Measurements from ENCODE around the gene KIAA1671.

KIAA1671 gene

DNA sequence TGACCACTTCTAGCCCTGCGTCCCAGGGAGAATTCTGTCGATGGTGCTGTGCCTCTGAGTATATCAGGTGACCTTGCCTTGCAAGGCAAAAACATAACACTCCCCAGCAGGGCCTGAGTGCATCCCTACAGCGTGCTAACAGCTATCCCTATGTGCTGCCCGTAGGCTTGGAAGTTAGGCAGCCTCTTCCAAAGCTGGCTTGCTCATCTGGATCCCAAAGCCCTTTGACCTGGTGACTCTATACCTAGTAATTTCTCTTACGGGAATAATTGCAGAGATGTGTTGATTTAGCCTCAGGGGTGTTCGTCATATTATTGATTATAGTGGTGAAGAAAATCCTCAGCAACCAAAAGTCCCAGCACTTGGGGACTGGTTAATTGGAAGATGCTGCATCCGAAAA, 214.6 kb downstream of the KIAA1671 start:
- DNase-seq (ENCODE audit: insufficient read length, low spot score) (no peak), FAIRE-seq (no peak)
- TF ChIP-seq POLR2AphosphoS5 (IDR thresholded peaks at IDR 0.05; ENCODE audit: low read depth, low read length) (no peak), POLR2A (IDR thresholded peaks at IDR 0.05; ENCODE audit: low read depth, low read length) (no peak), SPI1 (IDR thresholded peaks at IDR 0.05; ENCODE audit: low read depth, low read length) (no peak), TAF1 (IDR thresholded peaks at IDR 0.05; ENCODE audit: low read depth, low read length) (no peak), PAX5 (IDR thresholded peaks at IDR 0.05; ENCODE audit: insufficient read depth, low read length, severe bottlenecking) (no peak), POU2F2 (IDR thresholded peaks at IDR 0.05; ENCODE audit: low read depth, low read length) (no peak)

DNA sequence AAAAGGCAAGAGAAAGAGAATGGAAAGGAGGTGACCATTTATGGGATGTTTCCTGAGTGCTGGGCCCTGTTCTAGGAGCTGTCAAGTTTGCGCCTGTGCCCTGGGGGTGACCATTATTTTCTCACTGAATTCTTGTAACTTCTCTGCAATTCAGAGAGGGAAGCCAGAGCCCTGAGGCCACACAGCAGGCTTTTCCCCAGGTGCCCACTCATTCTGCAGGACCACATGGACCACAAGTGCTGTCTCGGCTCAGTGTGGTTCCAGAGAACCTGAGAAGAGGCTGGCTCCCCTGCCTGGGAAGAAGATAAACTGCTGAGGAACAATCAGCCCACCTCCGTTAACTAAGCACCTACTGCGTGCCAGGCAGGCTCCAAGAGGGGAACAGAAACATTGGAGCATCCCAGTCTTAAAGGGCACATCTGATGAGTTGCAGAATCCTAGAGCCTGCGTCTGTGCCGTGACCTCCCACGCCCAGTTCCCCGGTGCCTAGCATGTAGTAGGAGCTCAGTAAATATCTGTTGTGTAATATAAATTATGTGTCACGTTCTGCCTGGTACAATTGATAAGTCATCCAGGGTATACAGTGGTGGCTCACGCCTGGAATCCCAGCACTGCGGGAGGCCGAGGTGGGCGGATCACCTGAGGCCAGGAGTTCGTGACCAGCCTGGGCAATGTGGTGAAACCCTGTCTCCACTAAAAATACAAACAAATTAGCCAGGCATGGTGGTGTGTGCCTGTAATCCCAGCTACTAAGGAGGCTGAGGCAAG, 215.5 kb downstream of the KIAA1671 start:
- FAIRE-seq, result no peak
- DNase-seq (ENCODE audit: insufficient read length, low spot score), result no peak
- TF ChIP-seq POLR2AphosphoS5 (IDR thresholded peaks at IDR 0.05; ENCODE audit: low read depth, low read length) (no peak), TAF1 (IDR thresholded peaks at IDR 0.05; ENCODE audit: low read depth, low read length) (no peak), PAX5 (IDR thresholded peaks at IDR 0.05; ENCODE audit: insufficient read depth, low read length, severe bottlenecking) (no peak)

DNA sequence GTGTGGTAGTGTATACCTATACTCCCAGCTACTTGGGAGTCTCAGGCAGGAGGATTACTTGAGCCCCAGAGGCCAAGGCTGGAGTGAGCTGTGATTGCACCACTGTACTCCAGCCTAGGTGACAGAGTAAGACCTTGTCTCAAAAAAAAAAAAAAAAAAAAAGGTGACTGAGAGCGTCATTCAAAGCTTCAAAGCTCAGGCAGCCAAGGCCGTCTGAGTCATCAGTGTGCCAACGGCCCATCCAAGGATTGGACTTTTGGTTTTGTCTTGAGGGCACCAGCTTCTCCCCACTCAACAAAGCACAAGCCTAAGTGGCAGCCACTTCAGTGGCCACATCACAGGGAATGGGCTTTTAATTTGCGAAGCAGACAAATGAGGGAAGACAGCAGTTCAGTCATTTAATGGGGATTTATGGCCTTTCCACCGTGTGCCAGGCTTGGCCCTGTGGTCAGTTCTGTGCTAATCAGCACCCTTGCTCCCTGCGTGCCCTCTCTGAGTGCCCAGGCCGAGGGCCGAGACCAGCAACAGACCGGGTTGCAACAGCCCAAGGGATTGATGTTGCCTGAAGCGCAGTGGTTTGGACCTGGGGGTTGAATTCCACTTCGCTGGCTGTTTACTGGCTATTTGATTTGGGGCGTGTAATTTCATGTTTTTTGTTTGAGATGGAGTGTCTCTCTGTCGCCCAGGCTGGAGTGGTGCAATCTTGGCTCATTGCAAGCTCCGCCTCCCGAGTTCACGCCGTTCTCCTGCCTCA, 216.9 kb downstream of the KIAA1671 start:
- no peak for DNase-seq (ENCODE audit: insufficient read length, low spot score)
- no peak for FAIRE-seq
- TF ChIP-seq TAF1 (IDR thresholded peaks at IDR 0.05; ENCODE audit: low read depth, low read length), result no peak
- TF ChIP-seq PAX5 (IDR thresholded peaks at IDR 0.05; ENCODE audit: insufficient read depth, low read length, severe bottlenecking), result no peak
- no peak for TF ChIP-seq SPI1 (IDR thresholded peaks at IDR 0.05; ENCODE audit: low read depth, low read length)
- no peak for TF ChIP-seq POLR2AphosphoS5 (IDR thresholded peaks at IDR 0.05; ENCODE audit: low read depth, low read length)
- no peak for TF ChIP-seq POU2F2 (IDR thresholded peaks at IDR 0.05; ENCODE audit: low read depth, low read length)
- TF ChIP-seq POLR2A (IDR thresholded peaks at IDR 0.05; ENCODE audit: low read depth, low read length), result no peak

DNA sequence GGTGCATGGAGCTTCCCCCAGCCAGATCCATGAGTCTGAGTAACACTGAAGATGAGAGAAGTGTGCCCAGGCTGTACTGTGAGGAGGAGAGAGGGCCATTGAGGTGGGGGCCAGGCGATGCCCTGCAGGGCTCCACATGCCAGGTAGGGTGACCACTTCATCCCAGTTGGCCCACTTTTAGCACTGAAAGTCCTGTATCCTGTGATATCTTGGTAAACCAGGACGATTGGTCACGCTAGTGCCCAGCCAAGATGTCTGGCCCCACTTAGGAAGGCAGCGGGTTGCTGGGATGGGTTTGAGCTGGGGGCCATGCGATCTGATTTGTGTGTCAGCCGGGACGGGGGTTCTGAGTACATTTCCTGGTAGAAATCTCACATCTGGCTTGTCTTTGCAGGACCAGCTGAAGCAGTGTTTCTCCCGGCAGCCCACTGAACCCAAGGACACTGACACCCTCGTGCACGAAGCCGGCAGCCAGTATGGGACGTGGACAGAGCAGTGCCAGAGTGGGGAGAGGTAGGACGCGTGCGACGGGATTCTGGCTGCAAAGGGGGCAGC, 218.0 kb downstream of the KIAA1671 start:
- DNase-seq (ENCODE audit: insufficient read length, low spot score) (no peak), FAIRE-seq (no peak)
- no peak for TF ChIP-seq POLR2A (IDR thresholded peaks at IDR 0.05; ENCODE audit: low read depth, low read length)
- no peak for TF ChIP-seq POLR2AphosphoS5 (IDR thresholded peaks at IDR 0.05; ENCODE audit: low read depth, low read length)
- TF ChIP-seq PAX5 (IDR thresholded peaks at IDR 0.05; ENCODE audit: insufficient read depth, low read length, severe bottlenecking), result no peak
- no peak for TF ChIP-seq TAF1 (IDR thresholded peaks at IDR 0.05; ENCODE audit: low read depth, low read length)
- TF ChIP-seq SPI1 (IDR thresholded peaks at IDR 0.05; ENCODE audit: low read depth, low read length), result no peak
- no peak for TF ChIP-seq POU2F2 (IDR thresholded peaks at IDR 0.05; ENCODE audit: low read depth, low read length)

DNA sequence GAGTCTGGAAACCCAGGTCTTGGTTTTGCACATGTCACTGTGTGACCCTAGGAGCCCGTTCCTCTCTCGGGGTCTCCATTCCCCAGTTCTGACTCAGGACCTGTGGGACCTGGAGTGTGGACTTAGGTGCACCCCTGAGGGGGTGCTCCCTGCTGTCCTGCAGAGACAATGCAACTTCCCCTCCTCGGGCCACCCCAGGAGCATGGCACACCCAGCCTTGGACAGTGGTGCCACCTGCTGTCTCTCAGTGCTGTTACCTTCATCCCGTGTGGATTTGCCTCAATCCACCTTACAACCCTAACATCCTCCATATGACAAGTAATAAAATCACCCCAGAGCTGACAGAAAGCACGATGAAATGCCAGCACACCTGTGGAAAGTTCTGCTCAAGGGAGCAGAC, 219.6 kb downstream of the KIAA1671 start:
- TF ChIP-seq TAF1 (IDR thresholded peaks at IDR 0.05; ENCODE audit: low read depth, low read length), result no peak
- TF ChIP-seq POU2F2 (IDR thresholded peaks at IDR 0.05; ENCODE audit: low read depth, low read length), result no peak
- TF ChIP-seq POLR2AphosphoS5 (IDR thresholded peaks at IDR 0.05; ENCODE audit: low read depth, low read length), result no peak
- no peak for TF ChIP-seq POLR2A (IDR thresholded peaks at IDR 0.05; ENCODE audit: low read depth, low read length)
- no peak for TF ChIP-seq PAX5 (IDR thresholded peaks at IDR 0.05; ENCODE audit: insufficient read depth, low read length, severe bottlenecking)
- TF ChIP-seq SPI1 (IDR thresholded peaks at IDR 0.05; ENCODE audit: low read depth, low read length), result no peak
- FAIRE-seq, result no peak
- no peak for DNase-seq (ENCODE audit: insufficient read length, low spot score)

DNA sequence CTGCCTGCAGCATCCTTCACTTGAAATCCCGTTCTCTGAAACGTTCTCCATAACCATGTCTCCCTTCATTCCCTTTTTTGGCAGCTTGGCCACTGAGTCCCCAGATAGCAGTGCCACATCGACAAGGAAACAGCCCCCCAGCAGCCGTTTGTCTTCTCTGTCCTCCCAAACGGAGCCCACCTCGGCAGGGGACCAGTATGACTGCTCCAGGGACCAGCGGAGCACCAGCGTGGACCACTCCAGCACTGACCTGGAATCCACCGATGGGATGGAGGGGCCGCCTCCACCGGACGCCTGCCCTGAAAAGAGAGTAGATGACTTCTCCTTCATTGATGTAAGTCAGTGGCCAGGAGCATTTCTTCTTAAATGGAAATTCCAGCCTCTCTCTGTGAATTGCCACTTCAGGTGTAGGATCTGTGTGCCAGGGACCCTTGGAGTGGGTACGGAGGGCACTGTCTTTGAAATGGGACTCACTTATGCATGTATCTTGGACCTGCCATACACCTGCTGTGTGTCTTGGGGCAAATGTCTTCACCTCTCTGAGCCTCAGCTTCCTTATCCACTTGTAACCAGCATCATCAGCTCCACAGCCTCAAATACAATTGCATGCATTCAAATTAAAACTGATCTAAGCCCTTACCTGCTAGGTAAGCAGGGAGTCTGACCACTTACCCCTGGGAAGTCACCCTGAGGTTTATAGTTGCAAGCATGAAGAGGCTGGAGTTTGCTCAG, 221.8 kb downstream of the KIAA1671 start:
- DNase-seq (ENCODE audit: insufficient read length, low spot score), result no peak
- no peak for FAIRE-seq
- no peak for TF ChIP-seq POU2F2 (IDR thresholded peaks at IDR 0.05; ENCODE audit: low read depth, low read length)
- no peak for TF ChIP-seq PAX5 (IDR thresholded peaks at IDR 0.05; ENCODE audit: insufficient read depth, low read length, severe bottlenecking)
- TF ChIP-seq POLR2A (IDR thresholded peaks at IDR 0.05; ENCODE audit: low read depth, low read length), result no peak
- TF ChIP-seq SPI1 (IDR thresholded peaks at IDR 0.05; ENCODE audit: low read depth, low read length), result no peak
- TF ChIP-seq POLR2AphosphoS5 (IDR thresholded peaks at IDR 0.05; ENCODE audit: low read depth, low read length), result no peak
- TF ChIP-seq TAF1 (IDR thresholded peaks at IDR 0.05; ENCODE audit: low read depth, low read length), result no peak

DNA sequence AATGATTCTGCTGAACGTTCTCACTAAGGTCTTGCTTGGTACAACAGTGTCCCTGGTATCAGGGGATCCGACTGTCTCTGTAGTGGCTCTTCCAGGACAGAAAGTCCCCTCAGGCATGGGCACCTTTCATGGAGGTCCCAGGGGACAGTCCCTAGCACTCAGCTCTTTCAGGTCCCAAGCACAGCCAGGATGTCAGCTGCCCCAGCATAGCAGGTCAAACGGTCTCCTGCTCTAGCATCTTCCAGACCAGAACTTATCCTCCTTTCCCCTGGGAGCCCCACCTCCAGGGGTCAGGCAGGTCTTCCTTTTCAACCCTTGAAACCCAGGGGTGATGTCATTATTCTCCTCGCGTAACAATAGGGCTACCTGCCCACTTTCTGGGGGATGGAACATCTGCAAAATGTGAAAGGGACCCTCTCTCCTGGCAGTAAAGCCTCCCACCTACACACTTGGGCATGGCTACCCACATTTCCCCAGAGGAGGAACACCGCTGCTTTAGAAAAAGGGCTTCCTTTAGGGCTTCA, 222.4 kb downstream of the KIAA1671 start:
- DNase-seq (ENCODE audit: insufficient read length, low spot score) (no peak), FAIRE-seq (no peak)
- TF ChIP-seq PAX5 (IDR thresholded peaks at IDR 0.05; ENCODE audit: insufficient read depth, low read length, severe bottlenecking) (no peak), SPI1 (IDR thresholded peaks at IDR 0.05; ENCODE audit: low read depth, low read length) (no peak), POU2F2 (IDR thresholded peaks at IDR 0.05; ENCODE audit: low read depth, low read length) (no peak), POLR2A (IDR thresholded peaks at IDR 0.05; ENCODE audit: low read depth, low read length) (no peak), TAF1 (IDR thresholded peaks at IDR 0.05; ENCODE audit: low read depth, low read length) (no peak), POLR2AphosphoS5 (IDR thresholded peaks at IDR 0.05; ENCODE audit: low read depth, low read length) (no peak)

DNA sequence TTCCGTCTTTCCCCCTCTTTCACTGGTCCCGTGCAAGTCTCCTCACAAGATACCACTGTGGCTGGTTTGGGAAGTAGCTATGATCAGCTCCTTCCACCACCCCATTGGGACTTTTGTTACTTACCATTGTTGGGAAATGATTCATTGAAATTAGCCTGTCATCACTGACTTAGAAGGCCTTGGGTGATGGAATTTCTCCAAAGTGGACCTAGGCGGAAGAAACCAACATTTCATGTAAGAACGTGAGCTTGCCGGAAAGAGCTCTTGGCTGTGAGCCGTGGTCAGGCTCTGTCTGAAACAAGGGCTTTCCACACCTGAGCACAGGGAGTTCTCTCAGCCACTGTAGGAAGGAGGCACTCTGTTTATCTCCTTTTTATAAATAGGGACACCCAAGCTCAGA, 223.7 kb downstream of the KIAA1671 start:
- FAIRE-seq (no peak), DNase-seq (ENCODE audit: insufficient read length, low spot score) (no peak)
- TF ChIP-seq PAX5 (IDR thresholded peaks at IDR 0.05; ENCODE audit: insufficient read depth, low read length, severe bottlenecking) (no peak), TAF1 (IDR thresholded peaks at IDR 0.05; ENCODE audit: low read depth, low read length) (no peak)

DNA sequence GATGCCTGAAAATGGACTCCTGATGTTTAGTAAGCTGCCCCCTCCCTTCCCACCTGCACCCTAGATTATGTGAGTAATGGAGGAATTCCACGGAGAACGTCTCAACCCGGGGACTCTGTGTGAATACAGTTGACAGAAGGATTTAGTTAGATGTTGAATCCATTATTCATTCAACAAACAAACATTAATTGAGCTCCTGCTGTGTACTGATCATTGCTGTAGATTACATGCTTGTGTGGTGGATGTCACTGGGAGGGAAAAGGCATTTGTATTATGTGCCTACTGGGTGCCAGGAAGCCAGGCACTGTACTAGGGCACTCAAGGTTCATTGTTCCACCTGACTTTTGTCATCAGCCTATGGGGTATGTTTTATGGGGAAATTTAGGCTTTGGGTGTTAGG, 224.3 kb downstream of the KIAA1671 start:
- TF ChIP-seq SPI1 (IDR thresholded peaks at IDR 0.05; ENCODE audit: low read depth, low read length) (no peak), TAF1 (IDR thresholded peaks at IDR 0.05; ENCODE audit: low read depth, low read length) (no peak), POU2F2 (IDR thresholded peaks at IDR 0.05; ENCODE audit: low read depth, low read length) (no peak), POLR2AphosphoS5 (IDR thresholded peaks at IDR 0.05; ENCODE audit: low read depth, low read length) (no peak), PAX5 (IDR thresholded peaks at IDR 0.05; ENCODE audit: insufficient read depth, low read length, severe bottlenecking) (no peak), POLR2A (IDR thresholded peaks at IDR 0.05; ENCODE audit: low read depth, low read length) (no peak)
- FAIRE-seq (no peak), DNase-seq (ENCODE audit: insufficient read length, low spot score) (no peak)

Measured in GM12891 (cell line).